HCT116 (cell line): ENCODE results near the gene SRL. TPM values are rescaled to one million over a fixed set of nuclear protein-coding genes. Genes with fewer than 3 reads are reported as not detected.

Experiments
- ATAC-seq: fragments of 200-7000 bp; cut with Tn5 transposase; 2 replicates; pipeline ENCODE4 v1.9.1; 2020; ENCODE audit warnings: mild to moderate bottlenecking, moderate library complexity
- BruUV-seq: library from RNA; stranded (reverse); fragments of 400-500 nt; replicated peaks from 2 replicates; lab custom pipeline; 2021; lab: Mats Ljungman, UMichigan
- CTCF ChIA-PET: fragments of 300-600 bp; sonication (Branson Sonifier 250); formaldehyde crosslinking; loops from one replicate; lab custom pipeline; 2021; ENCODE audit warnings: antibody characterized with exemption; lab: Charles Lee
- POLR2A ChIA-PET: fragments of 300-600, 350-600 bp; sonication (Branson Sonifier 250); formaldehyde crosslinking; loops from one replicate; lab custom pipeline; 2021; ENCODE audit warnings: antibody characterized with exemption; lab: Charles Lee
- RAD21 ChIA-PET, 2 experiments: fragments of 300-600 bp; sonication (Branson Sonifier 250); formaldehyde crosslinking; loops; one replicate each; lab custom pipeline; 2023; ENCODE audit warnings: low total read pairs in 2 of 2; ENCODE audit not compliant: uncharacterized antibody in 2 of 2, unreplicated experiment in 2 of 2, low non-redundant PET in 1 of 2; lab: Charles Lee
- DNase-seq: peaks from one replicate; pipeline ENCODE4 v3.0.0-alpha.2; 2010; ENCODE audit warnings: low read depth, low spot score
- H2AFZ ChIP-seq: fragments of 200-600 bp; shearing (Covaris generic), sonication (generic); 2 replicates; pipeline ENCODE4 v1.6.1; 2017; ENCODE audit warnings: low read depth, mixed run types, mixed read lengths, antibody characterized with exemption, low read length; ENCODE audit not compliant: poor library complexity, severe bottlenecking
- H3K27ac ChIP-seq: 2 replicates; pipeline ENCODE4 v1.5.1; 2012; ENCODE audit warnings: low read depth, low read length
- H3K27me3 ChIP-seq: fragments of 200-600 bp; sonication (generic); 2 replicates; pipeline ENCODE4 v1.6.1; 2016; ENCODE audit warnings: mixed run types, low read length, mixed read lengths; ENCODE audit not compliant: insufficient read depth
- H3K36me3 ChIP-seq, 2 experiments: fragments of 200-500 bp in 1 of 2; fragments of 200-600 bp in 1 of 2; sonication (Bioruptor generic) in 1 of 2; sonication (generic) in 1 of 2; 2 replicates each; pipeline versions ENCODE4 v1.5.1 to v1.6.1; 2014 to 2016; ENCODE audit warnings: low read length in 2 of 2, inconsistent platforms in 1 of 2, mixed read lengths in 1 of 2, mixed run types in 1 of 2; ENCODE audit not compliant: insufficient read depth in 2 of 2, control insufficient read depth in 1 of 2
- H3K4me1 ChIP-seq, 2 experiments: fragments of 200-600 bp in 1 of 2; sonication (generic) in 1 of 2; 2 replicates each; pipeline versions ENCODE4 v1.5.1 to v1.6.1; 2012 to 2017; ENCODE audit warnings: low read length in 2 of 2, inconsistent platforms in 1 of 2, mild to moderate bottlenecking in 1 of 2, mixed read lengths in 1 of 2, mixed run types in 1 of 2, moderate library complexity in 1 of 2; ENCODE audit not compliant: insufficient read depth in 2 of 2, control insufficient read depth in 1 of 2
- H3K4me2 ChIP-seq: fragments of 200-600 bp; sonication (generic); 2 replicates; pipeline ENCODE4 v1.6.1; 2017; ENCODE audit warnings: mixed run types, low read length, mixed read lengths
- H3K4me3 ChIP-seq, 2 experiments: fragments of 200-600 bp in 1 of 2; sonication (generic) in 1 of 2; replicated peaks in 1 of 2; 2 replicates each; pipeline ENCODE4 v1.5.1; 2011 to 2016; ENCODE audit warnings: low read length in 2 of 2, control low read depth in 1 of 2, low read depth in 1 of 2, mild to moderate bottlenecking in 1 of 2, mixed read lengths in 1 of 2, mixed run types in 1 of 2
- H3K79me2 ChIP-seq: fragments of 200-600 bp; sonication (generic); 2 replicates; pipeline ENCODE4 v1.6.1; 2017; ENCODE audit warnings: mild to moderate bottlenecking, mixed run types, low read length, moderate library complexity, mixed read lengths; ENCODE audit not compliant: insufficient read depth
- H3K9ac ChIP-seq: fragments of 200-600 bp; sonication (generic); 2 replicates; pipeline ENCODE4 v1.6.1; 2016; ENCODE audit warnings: low read length, mixed read lengths
- H3K9me2 ChIP-seq: fragments of 200-600 bp; sonication (generic), shearing (Covaris generic); 2 replicates; pipeline ENCODE4 v1.6.1; 2017; ENCODE audit warnings: mixed run types, mild to moderate bottlenecking, moderate library complexity; ENCODE audit not compliant: insufficient read depth
- H3K9me3 ChIP-seq, 2 experiments: fragments of 200-500 bp in 1 of 2; fragments of 200-600 bp in 1 of 2; sonication (Bioruptor generic) in 1 of 2; sonication (generic) in 1 of 2; 2 replicates each; pipeline ENCODE4 v1.6.1; 2014 to 2017; ENCODE audit warnings: low read length in 2 of 2, mixed read lengths in 2 of 2, inconsistent platforms in 1 of 2, low read depth in 1 of 2, mild to moderate bottlenecking in 1 of 2, mixed run types in 1 of 2, moderate library complexity in 1 of 2; ENCODE audit not compliant: control insufficient read depth in 1 of 2, insufficient read depth in 1 of 2
- H4K20me1 ChIP-seq: fragments of 200-600 bp; sonication (generic), shearing (Covaris generic); 2 replicates; pipeline ENCODE4 v1.6.1; 2017; ENCODE audit warnings: mixed run types, mild to moderate bottlenecking, moderate library complexity; ENCODE audit not compliant: insufficient read depth
- CEBPB ChIP-seq: IDR thresholded peaks from 2 replicates; pipeline ENCODE4 v1.6.1; 2012; ENCODE audit warnings: low read depth
- EZH2 ChIP-seq: fragments of 200-600 bp; sonication (generic); IDR thresholded peaks from 2 replicates; pipeline ENCODE4 v1.6.1; 2017; ENCODE audit warnings: antibody characterized with exemption, mixed run types
- JUND ChIP-seq: IDR thresholded peaks from 2 replicates; pipeline ENCODE4 v1.6.1; 2012
- POLR2A ChIP-seq: IDR thresholded peaks from 2 replicates; pipeline ENCODE4 v1.7.0; 2011; ENCODE audit warnings: borderline replicate concordance; ENCODE audit not compliant: insufficient read depth, insufficient read length; ENCODE audit errors: extremely low read depth
- POLR2AphosphoS5 ChIP-seq: IDR thresholded peaks from 2 replicates; pipeline ENCODE4 v1.6.1; 2011; ENCODE audit warnings: mild to moderate bottlenecking, low read depth, low read length, moderate library complexity
- RAD21 ChIP-seq: IDR thresholded peaks from 2 replicates; pipeline ENCODE4 v1.6.1; 2012; ENCODE audit warnings: low read depth, mild to moderate bottlenecking
- intact Hi-C: fragments of 100-400 bp; cut with micrococcal nuclease; formaldehyde crosslinking; loops from 2 replicates; pipeline ENCODE4 v1.10.0; 2022
- total RNA-seq: library from RNA; stranded (reverse); gene quantifications from one replicate; pipeline ENCODE4 v1.2.1, GENCODE V29; 2021; ENCODE audit not compliant: unreplicated experiment
- TF ChIP-seq, protein P1 (sequence below), 3 experiments: fragments of 200-600 bp in 1 of 3; sonication (generic) in 1 of 3; IDR thresholded peaks in 2 of 3; conservative IDR thresholded peaks in 1 of 3; 2 replicates each; pipeline ENCODE4 v1.5.1; 2012 to 2017; ENCODE audit warnings: low read depth in 2 of 3, low read length in 2 of 3, antibody characterized with exemption in 1 of 3, borderline replicate concordance in 1 of 3, control low read depth in 1 of 3, mild to moderate bottlenecking in 1 of 3, mixed read lengths in 1 of 3, mixed run types in 1 of 3, moderate library complexity in 1 of 3; ENCODE audit not compliant: insufficient read depth in 1 of 3

SRL gene
- total RNA-seq, 1 experiment from 2014 or later: not detected

DNA sequence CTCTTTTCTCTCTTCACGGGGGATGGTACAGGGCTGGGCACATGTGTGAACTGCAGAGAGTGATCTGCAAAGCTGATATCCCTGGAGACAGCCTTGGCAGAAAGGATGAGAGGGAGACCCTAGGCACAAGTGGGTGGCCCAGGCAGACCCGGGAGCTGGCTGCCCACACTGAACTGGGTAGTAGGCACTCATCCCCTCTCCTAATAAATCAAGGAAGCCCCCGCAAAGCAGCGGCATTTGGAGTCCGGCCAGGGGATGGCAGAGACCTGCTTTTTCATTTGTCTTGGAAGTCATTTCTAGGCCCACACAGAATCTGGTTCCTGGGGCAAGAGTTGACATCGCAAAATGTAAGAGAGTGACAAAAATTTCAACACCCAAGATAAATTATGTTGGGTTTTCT lies 34.0 kb upstream of the SRL start:
- peaks cover 0 to 3% of the 10 kb centered on the region in 2 experiments; a peak in 1 of 4 replicates for H3K9me3 ChIP-seq
- H3K36me3 ChIP-seq: no peaks in the 10 kb centered on the region
- CTCF ChIA-PET: interaction anchor here (3.8 to 6.8 kb wide), 2 partner anchors 14 to 34 kb away, joined by 21 to 37 read pairs; no protein-coding TSS in a partner anchor
- no peaks in the 10 kb centered on the region for H4K20me1 ChIP-seq
- RAD21 ChIA-PET: no interaction called here
- no peak overlapping the region for H2AFZ ChIP-seq
- H3K9ac ChIP-seq: no peak overlapping the region
- H3K4me2 ChIP-seq: no peak overlapping the region
- TF ChIP-seq JUND: no peak
- no peak for TF ChIP-seq CEBPB
- TF ChIP-seq EZH2: no peak
- H3K4me3 ChIP-seq: no peak overlapping the region
- DNase-seq (no peak), ATAC-seq (no peak)
- H3K4me1 ChIP-seq: peaks cover 2 to 26% of the 10 kb centered on the region in 2 experiments; a peak in 3 of 4 replicates
- no peaks in the 10 kb centered on the region for H3K9me2 ChIP-seq
- POLR2A ChIA-PET: interaction anchor here (1.8 kb wide), 1 partner anchor 24 kb away, joined by 5 read pairs; no protein-coding TSS in a partner anchor
- H3K27me3 ChIP-seq: no peaks in the 10 kb centered on the region
- intact Hi-C loops: no loop called here
- no peak overlapping the region for H3K27ac ChIP-seq
- BruUV-seq: no TSS peak
- H3K79me2 ChIP-seq: peaks cover 14% of the 10 kb centered on the region

DNA sequence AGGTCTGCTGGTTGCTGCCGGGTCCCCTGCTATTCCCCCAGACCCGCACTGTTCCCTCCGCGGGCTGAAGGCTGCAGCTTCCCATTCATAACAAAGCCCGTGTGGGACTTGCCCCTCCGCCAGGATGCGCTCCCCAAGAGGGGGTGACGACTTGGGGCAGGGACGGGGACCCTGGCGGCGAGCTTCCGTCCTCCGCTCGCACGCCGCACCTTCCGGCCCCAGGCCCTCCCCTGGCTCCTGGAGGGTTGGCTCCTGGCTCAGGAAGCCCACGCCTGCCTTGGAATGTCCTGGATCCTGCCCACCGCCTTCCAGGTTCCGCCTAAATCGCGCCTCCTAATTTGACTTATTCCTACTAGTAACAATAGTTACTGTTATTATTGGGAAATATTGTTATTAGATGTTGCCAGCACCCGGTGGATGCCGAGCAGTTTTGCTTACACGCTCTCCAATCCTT lies 32.0 kb upstream of the SRL start:
- no peak overlapping the region for H2AFZ ChIP-seq
- H3K9ac ChIP-seq: peak overlapping the region; percentile 79
- DNase-seq (peak; percentile 51), ATAC-seq (peak; percentile 56)
- RAD21 ChIA-PET: no interaction called here
- no peaks in the 10 kb centered on the region for H3K9me3 ChIP-seq
- CTCF ChIA-PET: interaction anchor here (1.2 to 6.8 kb wide), 9 partner anchors 15 to 129 kb away, joined by 3 to 37 read pairs (median 9); no protein-coding TSS in a partner anchor
- H3K4me3 ChIP-seq: peak overlapping the region; percentile 44 to 84
- POLR2A ChIA-PET: interaction anchor here (1.4 to 1.9 kb wide), 2 partner anchors 20 to 25 kb away, joined by 5 to 8 read pairs; no protein-coding TSS in a partner anchor
- H3K27me3 ChIP-seq: no peaks in the 10 kb centered on the region
- H4K20me1 ChIP-seq: no peaks in the 10 kb centered on the region
- no TSS peak for BruUV-seq
- H3K4me2 ChIP-seq: peak overlapping the region; percentile 82
- H3K36me3 ChIP-seq: no peaks in the 10 kb centered on the region
- intact Hi-C loops: no loop called here
- TF ChIP-seq POLR2AphosphoS5: peak; percentile 61; the same call in 1 of the 2 replicates
- no peak for TF ChIP-seq RAD21
- peak; percentile 40 for TF ChIP-seq POLR2A
- TF ChIP-seq, protein P1, sequence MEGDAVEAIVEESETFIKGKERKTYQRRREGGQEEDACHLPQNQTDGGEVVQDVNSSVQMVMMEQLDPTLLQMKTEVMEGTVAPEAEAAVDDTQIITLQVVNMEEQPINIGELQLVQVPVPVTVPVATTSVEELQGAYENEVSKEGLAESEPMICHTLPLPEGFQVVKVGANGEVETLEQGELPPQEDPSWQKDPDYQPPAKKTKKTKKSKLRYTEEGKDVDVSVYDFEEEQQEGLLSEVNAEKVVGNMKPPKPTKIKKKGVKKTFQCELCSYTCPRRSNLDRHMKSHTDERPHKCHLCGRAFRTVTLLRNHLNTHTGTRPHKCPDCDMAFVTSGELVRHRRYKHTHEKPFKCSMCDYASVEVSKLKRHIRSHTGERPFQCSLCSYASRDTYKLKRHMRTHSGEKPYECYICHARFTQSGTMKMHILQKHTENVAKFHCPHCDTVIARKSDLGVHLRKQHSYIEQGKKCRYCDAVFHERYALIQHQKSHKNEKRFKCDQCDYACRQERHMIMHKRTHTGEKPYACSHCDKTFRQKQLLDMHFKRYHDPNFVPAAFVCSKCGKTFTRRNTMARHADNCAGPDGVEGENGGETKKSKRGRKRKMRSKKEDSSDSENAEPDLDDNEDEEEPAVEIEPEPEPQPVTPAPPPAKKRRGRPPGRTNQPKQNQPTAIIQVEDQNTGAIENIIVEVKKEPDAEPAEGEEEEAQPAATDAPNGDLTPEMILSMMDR (IDR thresholded peaks at IDR 0.05 in 2 of 3, conservative IDR thresholded peaks at IDR 0.05 in 1 of 3; ENCODE audit: borderline replicate concordance in 1 of 3, insufficient read depth in 1 of 3, low read depth in 2 of 3, low read length in 2 of 3): peak in 2 of 3 experiments; percentile 34 to 43; a peak in 4 of 6 replicates
- H3K79me2 ChIP-seq: peaks cover 34% of the 10 kb centered on the region
- no peaks in the 10 kb centered on the region for H3K9me2 ChIP-seq
- peaks cover 8 to 34% of the 10 kb centered on the region in 2 experiments; a peak in 3 of 4 replicates for H3K4me1 ChIP-seq
- H3K27ac ChIP-seq: peak overlapping the region; percentile 96
